H1 (cell line): ENCODE results near the gene AP1G2. TPM values are rescaled to one million over a fixed set of nuclear protein-coding genes. Genes with fewer than 3 reads are reported as not detected.

Source experiments
- CTCF ChIA-PET: fragments of 300-600 bp; sonication (Branson Sonifier 250); formaldehyde crosslinking; loops from one replicate; lab custom pipeline; 2021; ENCODE audit not compliant: partially characterized antibody; lab: Charles Lee
- POLR2A ChIA-PET: fragments of 300-600 bp; sonication (Branson Sonifier 250); formaldehyde crosslinking; loops from one replicate; lab custom pipeline; 2021; ENCODE audit warnings: inconsistent platforms; ENCODE audit not compliant: partially characterized antibody; lab: Charles Lee
- DNase-seq, 2 experiments: peaks; one replicate each; pipeline versions ENCODE4 v3.0.0 to v3.0.0-alpha.2; 2010 to 2022; ENCODE audit warnings: low spot score in 2 of 2, low read depth in 1 of 2, mixed read lengths in 1 of 2
- FAIRE-seq: peaks from 2 replicates; lab custom pipeline; 2011; peaks lifted over from hg19 to GRCh38; lab: Jason Lieb, UNC
- H2AFZ ChIP-seq: 2 replicates; pipeline ENCODE4 v1.8.1; 2012; ENCODE audit warnings: low read length, inconsistent platforms
- H2AK5ac ChIP-seq: 2 replicates; pipeline ENCODE4 v1.6.1; 2013; ENCODE audit warnings: low read depth, low read length
- H2BK120ac ChIP-seq: replicated peaks from 2 replicates; pipeline ENCODE3; 2013; ENCODE audit warnings: low read depth, low read length, inconsistent platforms
- H2BK12ac ChIP-seq: 2 replicates; pipeline ENCODE4 v1.6.1; 2013; ENCODE audit warnings: low read depth, low read length
- H2BK15ac ChIP-seq: 2 replicates; pipeline ENCODE4 v1.6.1; 2013; ENCODE audit warnings: low read length
- H2BK20ac ChIP-seq: 2 replicates; pipeline ENCODE4 v1.6.1; 2013; ENCODE audit warnings: low read length
- H2BK5ac ChIP-seq: 2 replicates; pipeline ENCODE4 v1.6.1; 2013; ENCODE audit warnings: low read depth, low read length
- H3K14ac ChIP-seq: 2 replicates; pipeline ENCODE4 v1.6.1; 2013; ENCODE audit warnings: inconsistent platforms; ENCODE audit not compliant: insufficient read length
- H3K18ac ChIP-seq: 2 replicates; pipeline ENCODE4 v1.6.1; 2013; ENCODE audit warnings: low read length; ENCODE audit errors: extremely low read depth
- H3K23ac ChIP-seq: 2 replicates; pipeline ENCODE4 v1.6.1; 2013; ENCODE audit warnings: inconsistent platforms; ENCODE audit not compliant: insufficient read length
- H3K23me2 ChIP-seq: 2 replicates; pipeline ENCODE4 v1.6.1; 2013; ENCODE audit warnings: low read depth, low read length
- H3K27ac ChIP-seq: 2 replicates; pipeline ENCODE4 v1.6.1; 2011; ENCODE audit warnings: low read depth, low read length, inconsistent platforms
- H3K27me3 ChIP-seq, 4 experiments: replicated peaks in 1 of 4; 1 replicate in 1 of 4; 2 replicates in 3 of 4; pipeline versions ENCODE4 v1.6.1 to v1.8.1; 2011 to 2013; ENCODE audit warnings: low read length in 3 of 4, mild to moderate bottlenecking in 3 of 4, inconsistent platforms in 2 of 4, mixed read lengths in 2 of 4, moderate library complexity in 1 of 4; ENCODE audit not compliant: control insufficient read depth in 3 of 4, insufficient read depth in 3 of 4; ENCODE audit errors: extremely low read depth in 1 of 4
- H3K36me3 ChIP-seq, 4 experiments: 2 replicates each; pipeline versions ENCODE4 v1.6.1 to v1.8.1; 2011 to 2013; ENCODE audit warnings: mild to moderate bottlenecking in 4 of 4, low read length in 3 of 4, moderate library complexity in 2 of 4, control low read depth in 1 of 4, inconsistent platforms in 1 of 4; ENCODE audit not compliant: insufficient read depth in 4 of 4, control insufficient read depth in 2 of 4
- H3K4ac ChIP-seq: replicated peaks from 2 replicates; pipeline ENCODE3; 2013; ENCODE audit warnings: low read length, low read depth, mixed read lengths, inconsistent platforms; ENCODE audit not compliant: insufficient read length
- H3K4me1 ChIP-seq, 4 experiments: replicated peaks in 1 of 4; 1 replicate in 1 of 4; 2 replicates in 3 of 4; pipeline versions ENCODE4 v1.6.1 to v1.8.1; 2011 to 2013; ENCODE audit warnings: low read length in 3 of 4, inconsistent platforms in 2 of 4, mixed read lengths in 1 of 4; ENCODE audit not compliant: insufficient read depth in 4 of 4, control insufficient read depth in 3 of 4
- H3K4me2 ChIP-seq, 2 experiments: 2 replicates each; pipeline versions ENCODE4 v1.6.1 to v1.8.1; 2011 to 2013; ENCODE audit warnings: low read depth in 2 of 2, low read length in 2 of 2, control low read depth in 1 of 2, inconsistent platforms in 1 of 2, mild to moderate bottlenecking in 1 of 2; ENCODE audit not compliant: insufficient read depth in 1 of 2
- H3K4me3 ChIP-seq, 4 experiments: fragments of 200-600, 300-600 bp in 1 of 4; sonication (generic), shearing (Covaris generic), sonication (Bioruptor Twin) in 1 of 4; 2 replicates each; pipeline versions ENCODE4 v1.5.1 to v1.8.1; 2011 to 2016; ENCODE audit warnings: low read length in 4 of 4, low read depth in 3 of 4, control low read depth in 2 of 4, inconsistent platforms in 2 of 4, mild to moderate bottlenecking in 2 of 4, mixed read lengths in 1 of 4, moderate library complexity in 1 of 4; ENCODE audit not compliant: insufficient read depth in 2 of 4; ENCODE audit errors: extremely low read depth in 1 of 4
- H3K56ac ChIP-seq: replicated peaks from 2 replicates; pipeline ENCODE3; 2013; ENCODE audit warnings: low read depth, mild to moderate bottlenecking, mixed read lengths, low read length, inconsistent platforms; ENCODE audit not compliant: insufficient read length
- H3K79me1 ChIP-seq: 2 replicates; pipeline ENCODE4 v1.6.1; 2013; ENCODE audit warnings: low read depth, low read length, control low read depth
- H3K79me2 ChIP-seq, 2 experiments: 2 replicates each; pipeline versions ENCODE4 v1.6.1 to v1.8.1; 2012 to 2013; ENCODE audit warnings: low read length in 2 of 2, mild to moderate bottlenecking in 2 of 2, inconsistent platforms in 1 of 2; ENCODE audit not compliant: insufficient read depth in 2 of 2, control insufficient read depth in 1 of 2
- H3K9ac ChIP-seq, 4 experiments: replicated peaks in 1 of 4; 1 replicate in 1 of 4; 2 replicates in 3 of 4; pipeline versions ENCODE4 v1.6.1 to v1.8.1; 2011 to 2013; ENCODE audit warnings: low read depth in 3 of 4, low read length in 3 of 4, control low read depth in 2 of 4, mild to moderate bottlenecking in 2 of 4, moderate library complexity in 2 of 4, inconsistent platforms in 1 of 4; ENCODE audit errors: extremely low read depth in 1 of 4
- H3K9me3 ChIP-seq, 2 experiments: 2 replicates each; pipeline versions ENCODE4 v1.6.1 to v1.8.1; 2012 to 2013; ENCODE audit warnings: mild to moderate bottlenecking in 2 of 2, moderate library complexity in 2 of 2, control low read depth in 1 of 2, inconsistent platforms in 1 of 2, low read depth in 1 of 2, low read length in 1 of 2, mixed read lengths in 1 of 2; ENCODE audit not compliant: insufficient read depth in 2 of 2
- H4K20me1 ChIP-seq, 2 experiments: replicated peaks in 1 of 2; 2 replicates each; pipeline versions ENCODE3 to v1.8.1; 2011 to 2013; ENCODE audit warnings: inconsistent platforms in 2 of 2, low read length in 2 of 2, mild to moderate bottlenecking in 1 of 2; ENCODE audit not compliant: insufficient read depth in 2 of 2, control insufficient read depth in 1 of 2
- H4K5ac ChIP-seq: 2 replicates; pipeline ENCODE4 v1.6.1; 2013; ENCODE audit warnings: low read length, low read depth, mixed read lengths, inconsistent platforms; ENCODE audit not compliant: insufficient read length
- H4K8ac ChIP-seq: 2 replicates; pipeline ENCODE4 v1.8.0; 2013; ENCODE audit warnings: mild to moderate bottlenecking, moderate library complexity, low read length, inconsistent platforms; ENCODE audit not compliant: insufficient read depth; ENCODE audit errors: extremely low read depth
- H4K91ac ChIP-seq: replicated peaks from 2 replicates; pipeline ENCODE3; 2013; ENCODE audit warnings: low read length, mixed read lengths, inconsistent platforms; ENCODE audit not compliant: insufficient read length
- BACH1 ChIP-seq: IDR thresholded peaks from 2 replicates; pipeline ENCODE4 v1.6.1; 2012; ENCODE audit warnings: low read length, improper control_type of control experiment
- CBX8 ChIP-seq: fragments of 300-800, 300-1000 bp; sonication (generic); IDR thresholded peaks from 2 replicates; pipeline ENCODE4 v1.7.1; 2016; ENCODE audit warnings: low read depth, low read length, borderline replicate concordance
- EZH2 ChIP-seq: fragments of 200-600 bp; sonication (generic); IDR thresholded peaks from 2 replicates; pipeline ENCODE4 v1.7.1; 2012; ENCODE audit warnings: low read depth, mild to moderate bottlenecking, moderate library complexity, low read length, inconsistent platforms; ENCODE audit not compliant: severe bottlenecking
- GABPA ChIP-seq: IDR thresholded peaks from 2 replicates; pipeline ENCODE4 v1.6.1; 2011; ENCODE audit warnings: mild to moderate bottlenecking, low read length, moderate library complexity, borderline replicate concordance; ENCODE audit not compliant: insufficient read depth
- HDAC2 ChIP-seq, 2 experiments: fragments of 300-600 bp in 1 of 2; sonication (generic) in 1 of 2; IDR thresholded peaks; 2 replicates each; pipeline ENCODE4 v1.6.1; 2011 to 2012; ENCODE audit warnings: low read depth in 2 of 2, low read length in 2 of 2, mild to moderate bottlenecking in 2 of 2, moderate library complexity in 2 of 2, borderline replicate concordance in 1 of 2, inconsistent platforms in 1 of 2
- HDAC6 ChIP-seq: IDR thresholded peaks from one replicate; pipeline ENCODE4 v1.7.1; 2012; ENCODE audit warnings: low read depth, mild to moderate bottlenecking, inconsistent platforms, low read length, moderate library complexity
- KDM1A ChIP-seq: fragments of 200-600, 300-600 bp; sonication (generic); IDR thresholded peaks from 2 replicates; pipeline ENCODE4 v1.7.1; 2016; ENCODE audit warnings: mild to moderate bottlenecking, low read length, borderline replicate concordance
- PHF8 ChIP-seq: fragments of 200-600 bp; sonication (generic); conservative IDR thresholded peaks from 2 replicates; pipeline ENCODE4 v1.7.1; 2012; ENCODE audit warnings: low read depth, mild to moderate bottlenecking, inconsistent platforms, low read length, moderate library complexity
- POLR2A ChIP-seq, 2 experiments: IDR thresholded peaks; 1 replicate in 1 of 2; 2 replicates in 1 of 2; pipeline ENCODE4 v1.6.1; 2011; ENCODE audit warnings: low read depth in 2 of 2, low read length in 2 of 2, mild to moderate bottlenecking in 2 of 2; ENCODE audit errors: control extremely low read depth in 1 of 2
- SAP30 ChIP-seq: fragments of 300-600 bp; sonication (generic); IDR thresholded peaks from 2 replicates; pipeline ENCODE4 v1.7.1; 2012; ENCODE audit warnings: low read length, moderate library complexity, mild to moderate bottlenecking, inconsistent platforms; ENCODE audit not compliant: insufficient read depth, insufficient replicate concordance
- SP4 ChIP-seq: IDR thresholded peaks from 2 replicates; pipeline ENCODE4 v1.6.1; 2012; ENCODE audit warnings: low read length, inconsistent platforms
- SUZ12 ChIP-seq: fragments of 200-600 bp; sonication (generic); IDR thresholded peaks from 2 replicates; pipeline ENCODE4 v1.6.1; 2012; ENCODE audit warnings: mild to moderate bottlenecking, inconsistent platforms, low read length, moderate library complexity, mixed read lengths
- WGBS, 2 experiments: shearing (Covaris generic) in 1 of 2; methylation state at CpG; one replicate each; pipeline versions ENCODE4 v1.1.6 to v1.1.7; 2013 to 2015; ENCODE audit warnings: low lambda C conversion rate in 2 of 2, mixed read lengths in 2 of 2, inconsistent platforms in 1 of 2, low coverage in 1 of 2, missing lambda C conversion rate in 1 of 2; ENCODE audit not compliant: insufficient replicate concordance in 2 of 2, insufficient coverage in 1 of 2, insufficient read length in 1 of 2; ENCODE audit errors: extremely low coverage in 1 of 2, missing lambda C conversion rate in 1 of 2; 5-methylcytosine and 5-hydroxymethylcytosine counted together
- polyA plus RNA-seq, 7 experiments: library from polyadenylated mRNA; depleted of rRNA in 3 of 7; stranded (reverse) in 5 of 7; unstranded in 2 of 7; fragments of >200 nt in 5 of 7; fragments of 200-250 nt in 2 of 7; gene quantifications; 1 replicate in 5 of 7; 2 replicates in 1 of 7; 4 replicates in 1 of 7; pipeline versions ENCODE4 v1.2.1 to v1.2.3, GENCODE V29; 2011 to 2013; ENCODE audit warnings: missing spikeins in 2 of 7, mixed read lengths in 2 of 7
- total RNA-seq: library from RNA; stranded (reverse); fragmentation: NEBNext Ultra II Directional; extraction: Animal tissue kit (Norgen Biotek cat#: 25700); gene quantifications from 2 replicates; pipeline ENCODE4 v1.2.1, GENCODE V29; 2021

Gene AP1G2
- total and polyA plus RNA-seq, 2 of the 8 experiments (the other 6 are each of a cell fraction or from before 2014, with no cell fraction given) = 70.9 to 134 TPM

DNA sequence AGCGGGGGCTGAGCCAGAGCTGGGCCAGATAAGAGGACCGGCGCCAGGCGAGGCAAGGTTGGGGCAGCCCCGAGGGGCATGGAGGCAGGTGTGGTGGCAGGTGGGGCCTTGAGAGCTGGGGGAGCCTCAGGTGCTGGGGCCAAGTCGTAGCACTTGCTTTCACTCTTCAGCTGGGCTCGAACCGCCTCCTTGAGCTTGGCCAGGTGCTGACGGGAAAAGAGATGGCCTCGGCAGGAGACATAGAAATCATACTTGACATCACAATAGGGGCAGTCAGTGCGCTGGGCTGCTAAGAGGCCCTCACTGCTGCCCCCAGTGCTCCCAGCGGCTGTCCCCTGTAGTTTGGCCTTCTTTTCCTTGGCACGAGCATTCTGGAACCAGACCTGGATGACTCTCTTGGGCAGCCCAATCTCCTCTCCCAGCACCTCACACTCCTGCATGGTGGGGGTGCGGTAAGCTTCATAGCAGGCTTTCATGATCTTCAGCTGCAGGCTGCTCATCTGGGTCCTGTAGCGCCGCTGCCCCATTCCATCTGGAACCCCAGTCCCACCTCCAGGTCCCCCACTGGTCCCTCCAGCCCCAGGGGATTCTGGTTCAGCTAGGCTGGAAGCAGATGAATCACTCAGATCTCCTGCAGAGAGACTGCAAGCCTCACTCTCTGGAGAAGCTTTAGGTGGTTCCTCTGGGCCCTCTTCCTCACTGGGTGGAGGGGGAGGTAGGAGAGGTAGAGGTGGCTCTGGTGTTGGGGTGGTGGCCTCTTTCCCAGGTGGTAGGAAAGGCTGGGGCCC, 44.2 kb downstream of the AP1G2 start:
- FAIRE-seq = no peak
- H3K14ac ChIP-seq = no peak overlapping the region
- TF ChIP-seq HDAC2 (IDR thresholded peaks at IDR 0.05; ENCODE audit: borderline replicate concordance in 1 of 2, low read depth in 2 of 2, low read length in 2 of 2) (no peak), BACH1 (no peak), PHF8 (no peak), KDM1A (no peak), SAP30 (no peak), SP4 (no peak), EZH2 (no peak), GABPA (no peak), SUZ12 (no peak), POLR2A (IDR thresholded peaks at IDR 0.05; ENCODE audit: control extremely low read depth in 1 of 2, low read depth in 2 of 2, low read length in 2 of 2) (no peak), HDAC6 (no peak), CBX8 (no peak)

More for the DNA sequence above, 44.2 kb downstream of the AP1G2 start:
- peaks cover 0 to 3% of the 10 kb centered on the region in 2 experiments for H4K20me1 ChIP-seq
- no peak overlapping the region for H3K4ac ChIP-seq
- H3K23me2 ChIP-seq = no peaks in the 10 kb centered on the region
- H3K79me2 ChIP-seq = no peaks in the 10 kb centered on the region
- no peaks in the 10 kb centered on the region for H3K27me3 ChIP-seq
- no peak overlapping the region for H2BK12ac ChIP-seq
- H2BK20ac ChIP-seq = no peak overlapping the region
- no peak overlapping the region for H3K56ac ChIP-seq
- no peak overlapping the region for H3K9ac ChIP-seq
- H2AFZ ChIP-seq = no peak overlapping the region
- H3K27ac ChIP-seq = no peak overlapping the region; the same call in 1 of the 2 replicates
- POLR2A ChIA-PET = interaction anchor here (0.7 to 52.7 kb wide), 7 partner anchors 5 to 460 kb away, joined by 3 to 1523 read pairs (median 4); partner anchors contain the start of genes AP1G2, THTPA and ZFHX2
- H3K79me1 ChIP-seq = no peaks in the 10 kb centered on the region
- H3K18ac ChIP-seq = no peak overlapping the region
- peaks cover 2 to 40% (median 20%) of the 10 kb centered on the region in 4 experiments for H3K36me3 ChIP-seq
- no peak for DNase-seq
- no peak overlapping the region for H3K4me3 ChIP-seq
- H4K91ac ChIP-seq = no peak overlapping the region
- 95% methylated on average over 16 of the region's 16 CpGs; no CpG with 5 or more reads in 1 of the 2 experiments for WGBS, 2 experiments
- H4K8ac ChIP-seq = no peak overlapping the region
- no peak overlapping the region for H2BK15ac ChIP-seq
- H3K23ac ChIP-seq = no peak overlapping the region
- H4K5ac ChIP-seq = no peak overlapping the region
- H3K9me3 ChIP-seq = no peaks in the 10 kb centered on the region
- peaks cover 4 to 11% (median 8%) of the 10 kb centered on the region in 4 experiments for H3K4me1 ChIP-seq
- H3K4me2 ChIP-seq = no peak overlapping the region
- H2BK120ac ChIP-seq = no peak overlapping the region
- CTCF ChIA-PET = interaction anchor here (0.7 to 70.5 kb wide), 7 partner anchors 9 to 67 kb away, joined by 3 to 2092 read pairs (median 5); partner anchors contain the start of genes AP1G2, NGDN, THTPA and ZFHX2
- no peak overlapping the region for H2AK5ac ChIP-seq
- no peak overlapping the region for H2BK5ac ChIP-seq
